IgD-negative memory B cell (primary cell): ENCODE results near the gene ABHD15. TPM values are rescaled to one million over a fixed set of nuclear protein-coding genes. Genes with fewer than 3 reads are reported as not detected.

Source experiments
- H3K27ac Mint-ChIP-seq, 3 donors: one replicate each; pipeline ENCODE4 v1.8.0; 2020 to 2022; ENCODE audit warnings: mild to moderate bottlenecking in 3 of 3, mixed read lengths in 3 of 3, moderate library complexity in 1 of 3
- H3K27me3 Mint-ChIP-seq: one replicate; pipeline ENCODE4 v1.8.0; 2021; ENCODE audit warnings: mixed read lengths
- H3K36me3 Mint-ChIP-seq: one replicate; pipeline ENCODE4 v1.8.0; 2020; ENCODE audit warnings: mild to moderate bottlenecking, mixed read lengths
- H3K4me1 Mint-ChIP-seq, 3 donors: one replicate each; pipeline ENCODE4 v1.8.0; 2020 to 2022; ENCODE audit warnings: mixed read lengths in 3 of 3, mild to moderate bottlenecking in 1 of 3
- H3K4me3 Mint-ChIP-seq, 4 donors: one replicate each; pipeline ENCODE4 v1.8.0; 2020 to 2022; ENCODE audit warnings: mild to moderate bottlenecking in 4 of 4, mixed read lengths in 4 of 4, moderate library complexity in 3 of 4
- H3K9me3 Mint-ChIP-seq, 3 donors: one replicate each; pipeline ENCODE4 v1.8.0; 2020 to 2021; ENCODE audit warnings: mixed read lengths in 3 of 3, mild to moderate bottlenecking in 1 of 3
- polyA plus RNA-seq: library from polyadenylated mRNA; unstranded; fragments of 300-500 nt; fragmentation: Illumina TruSeq; gene quantifications from one replicate; pipeline ENCODE4 v1.2.3, GENCODE V29; 2021

The ABHD15 gene, protein sequence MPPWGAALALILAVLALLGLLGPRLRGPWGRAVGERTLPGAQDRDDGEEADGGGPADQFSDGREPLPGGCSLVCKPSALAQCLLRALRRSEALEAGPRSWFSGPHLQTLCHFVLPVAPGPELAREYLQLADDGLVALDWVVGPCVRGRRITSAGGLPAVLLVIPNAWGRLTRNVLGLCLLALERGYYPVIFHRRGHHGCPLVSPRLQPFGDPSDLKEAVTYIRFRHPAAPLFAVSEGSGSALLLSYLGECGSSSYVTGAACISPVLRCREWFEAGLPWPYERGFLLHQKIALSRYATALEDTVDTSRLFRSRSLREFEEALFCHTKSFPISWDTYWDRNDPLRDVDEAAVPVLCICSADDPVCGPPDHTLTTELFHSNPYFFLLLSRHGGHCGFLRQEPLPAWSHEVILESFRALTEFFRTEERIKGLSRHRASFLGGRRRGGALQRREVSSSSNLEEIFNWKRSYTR
- 11.7 TPM for polyA plus RNA-seq

DNA sequence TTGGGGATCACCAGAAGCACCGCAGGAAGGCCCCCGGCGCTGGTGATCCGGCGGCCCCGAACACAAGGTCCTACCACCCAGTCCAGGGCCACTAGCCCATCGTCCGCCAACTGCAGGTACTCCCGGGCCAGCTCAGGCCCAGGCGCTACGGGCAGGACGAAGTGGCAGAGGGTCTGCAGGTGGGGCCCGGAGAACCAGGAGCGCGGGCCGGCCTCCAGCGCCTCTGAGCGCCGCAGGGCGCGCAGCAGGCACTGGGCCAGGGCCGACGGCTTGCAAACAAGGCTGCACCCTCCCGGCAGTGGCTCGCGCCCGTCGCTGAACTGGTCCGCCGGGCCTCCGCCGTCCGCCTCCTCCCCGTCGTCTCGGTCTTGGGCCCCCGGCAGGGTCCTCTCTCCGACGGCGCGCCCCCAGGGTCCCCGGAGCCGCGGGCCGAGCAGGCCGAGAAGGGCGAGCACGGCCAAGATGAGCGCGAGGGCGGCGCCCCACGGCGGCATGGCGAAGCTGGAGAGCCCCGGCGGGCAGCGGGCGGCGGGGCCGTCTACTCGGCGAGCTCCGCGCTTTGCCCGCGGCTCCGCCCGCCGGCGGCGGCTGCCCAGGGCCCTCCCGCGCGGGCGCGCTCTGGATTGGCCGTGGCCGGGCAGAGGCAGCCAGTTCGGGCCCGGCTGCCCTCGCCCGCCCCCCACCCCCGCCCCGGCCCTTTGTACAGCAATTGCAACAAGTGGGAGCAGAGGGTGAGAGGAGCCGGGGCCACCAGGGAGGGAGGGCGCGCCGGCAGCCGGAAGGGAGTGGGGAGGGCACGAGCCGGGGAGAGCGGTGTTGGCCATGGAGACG is at the start of gene ABHD15:
ABHD15 (minus strand) TSS at position 565 of the 831 bp plus-strand sequence; CDS start at position 494, 71 bp downstream.
- no peaks in the 10 kb centered on the region for H3K9me3 Mint-ChIP-seq
- H3K4me1 Mint-ChIP-seq, result peaks cover 24 to 36% (median 30%) of the 10 kb centered on the region in 3 donors
- peaks cover 3% of the 10 kb centered on the region for H3K36me3 Mint-ChIP-seq
- H3K4me3 Mint-ChIP-seq, result peak within 1 kb of the TSS; percentile 95 to 98 (median 97)
- H3K27ac Mint-ChIP-seq, result peak within 1 kb of the TSS; percentile 94 to 96 (median 96)
- H3K27me3 Mint-ChIP-seq, result no peaks in the 10 kb centered on the region

DNA sequence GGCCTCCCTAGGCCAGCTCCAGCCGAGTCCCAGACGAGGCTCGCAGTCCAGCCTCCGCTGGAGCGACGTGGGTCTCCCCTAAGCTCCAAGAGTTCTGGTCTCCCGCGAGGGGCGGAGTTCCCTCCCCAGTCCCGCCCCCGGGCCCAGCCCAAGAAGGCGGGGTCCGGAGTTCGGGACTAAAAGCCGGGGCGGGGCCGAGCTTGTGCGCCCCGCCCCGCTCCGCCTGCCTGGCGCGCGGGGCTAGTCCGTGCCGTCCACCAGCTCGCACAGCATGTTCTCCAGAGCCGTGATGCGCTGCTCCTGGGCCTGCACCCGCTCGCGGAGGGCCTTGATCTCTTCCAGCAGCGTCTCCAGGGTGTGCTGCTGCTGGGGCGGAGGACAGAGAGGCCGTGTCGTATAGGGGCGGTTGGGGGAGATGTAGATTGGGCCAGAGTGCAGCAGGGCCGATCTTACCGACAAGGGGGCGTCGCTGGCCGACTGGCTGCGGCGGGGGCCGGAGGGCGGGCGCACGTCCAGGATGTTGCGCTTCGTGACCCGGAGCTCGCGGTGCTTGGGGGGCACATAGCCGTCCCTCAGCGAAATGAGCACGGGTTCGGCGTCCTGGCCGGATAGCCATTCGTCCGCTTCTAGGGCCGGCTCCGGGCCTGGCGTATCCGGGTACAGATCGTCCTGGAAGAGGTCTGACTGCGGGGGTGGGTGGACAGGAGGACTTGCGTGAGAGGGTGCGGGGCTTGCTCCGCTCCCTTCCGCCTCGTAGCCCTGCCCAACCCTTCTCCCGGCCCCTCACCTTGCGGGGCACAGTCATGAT is 48.9 kb upstream of the ABHD15 start:
- Mint-ChIP-seq H3K27me3 (peaks cover 6% of the 10 kb centered on the region), H3K9me3 (no peaks in the 10 kb centered on the region), H3K4me1 (peaks cover 13 to 22% (median 14%) of the 10 kb centered on the region in 3 donors), H3K27ac (peak overlapping the region in 1 of 3 donors; percentile 14), H3K4me3 (peak overlapping the region; percentile 79 to 94 (median 87)), H3K36me3 (no peaks in the 10 kb centered on the region)

DNA sequence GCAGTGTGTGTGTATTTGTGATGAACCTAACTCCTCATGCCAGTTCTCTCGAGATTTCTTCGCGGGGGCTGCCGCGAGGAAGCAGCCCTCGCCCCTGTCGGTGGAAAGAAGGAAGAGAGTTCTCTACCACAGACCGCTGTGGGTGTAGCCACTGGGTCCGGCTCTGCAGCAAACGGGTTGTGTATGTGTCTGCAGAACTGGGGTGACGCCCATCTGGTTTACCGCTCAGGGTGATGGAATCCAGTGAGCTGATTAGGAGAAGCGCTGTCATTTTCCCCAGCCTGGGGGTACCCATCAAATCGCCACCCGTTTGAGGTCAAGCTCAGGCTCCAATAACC is 48.2 kb upstream of the ABHD15 start:
- Mint-ChIP-seq H3K9me3 (no peaks in the 10 kb centered on the region), H3K27me3 (peaks cover 6% of the 10 kb centered on the region), H3K27ac (peak overlapping the region in 1 of 3 donors; percentile 14), H3K4me1 (peaks cover 13 to 24% (median 14%) of the 10 kb centered on the region in 3 donors), H3K36me3 (no peaks in the 10 kb centered on the region), H3K4me3 (peak overlapping the region; percentile 79 to 94 (median 87))

DNA sequence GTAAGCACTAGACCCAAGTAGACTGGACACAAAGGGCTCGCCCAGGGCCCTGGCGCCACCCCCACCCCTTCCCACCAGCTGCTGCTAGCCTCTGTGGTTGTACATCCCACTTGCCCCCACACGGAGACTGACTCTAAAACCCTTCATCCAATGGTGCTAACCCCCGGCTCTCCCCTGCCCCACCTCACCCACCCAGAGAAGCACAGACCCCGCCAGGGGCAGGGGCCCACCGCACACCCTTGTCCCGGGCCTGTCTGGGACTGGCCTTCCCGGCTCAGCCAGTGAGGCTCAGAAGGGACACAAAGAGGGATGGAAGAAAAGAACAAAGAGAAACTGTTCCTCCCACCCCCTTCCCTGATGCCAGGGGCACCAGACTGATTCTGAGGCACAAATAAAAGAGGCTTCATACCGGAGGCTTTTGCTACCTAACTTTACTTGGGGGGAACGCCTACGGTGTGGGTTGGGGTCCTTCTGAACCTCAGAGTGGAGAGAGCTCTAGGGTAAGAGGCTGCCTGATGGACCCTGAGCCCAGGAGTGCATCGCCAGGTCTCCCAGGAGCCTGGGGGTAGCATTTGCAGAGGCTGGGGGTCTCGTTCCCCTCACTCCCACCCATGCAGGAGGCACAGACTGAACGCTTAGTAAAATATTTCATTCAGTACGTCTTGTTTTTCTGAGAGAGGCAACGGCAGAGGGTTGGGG is 47.7 kb upstream of the ABHD15 start:
- H3K4me3 Mint-ChIP-seq, result peak overlapping the region; percentile 79 to 94 (median 87)
- no peaks in the 10 kb centered on the region for H3K9me3 Mint-ChIP-seq
- peaks cover 6% of the 10 kb centered on the region for H3K27me3 Mint-ChIP-seq
- no peaks in the 10 kb centered on the region for H3K36me3 Mint-ChIP-seq
- peaks cover 13 to 24% (median 14%) of the 10 kb centered on the region in 3 donors for H3K4me1 Mint-ChIP-seq
- H3K27ac Mint-ChIP-seq, result peak overlapping the region in 1 of 3 donors; percentile 14

DNA sequence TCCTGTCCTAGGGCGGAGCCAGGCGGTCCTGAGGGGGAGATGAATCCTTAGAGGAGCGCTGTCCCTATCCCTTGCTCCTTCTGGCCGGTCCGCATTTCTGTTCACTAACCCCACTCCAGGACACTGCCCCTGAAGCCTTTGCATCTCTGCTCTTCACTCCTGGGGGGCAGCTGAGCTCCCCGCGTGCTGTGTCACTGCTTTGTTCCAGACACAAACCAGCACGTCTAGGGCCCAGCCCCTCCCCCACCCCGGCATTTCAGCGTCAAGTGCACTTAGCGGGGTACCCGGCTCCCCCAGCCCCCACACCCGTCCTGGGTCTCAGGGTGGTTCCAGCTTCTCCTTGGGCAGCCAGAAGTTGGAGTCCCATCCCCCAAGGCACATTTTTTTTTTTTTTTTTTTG is 47.0 kb upstream of the ABHD15 start:
- peaks cover 13 to 24% (median 14%) of the 10 kb centered on the region in 3 donors for H3K4me1 Mint-ChIP-seq
- H3K27ac Mint-ChIP-seq, result peak overlapping the region in 1 of 3 donors; percentile 14
- H3K36me3 Mint-ChIP-seq, result no peaks in the 10 kb centered on the region
- no peaks in the 10 kb centered on the region for H3K9me3 Mint-ChIP-seq
- H3K4me3 Mint-ChIP-seq, result peak overlapping the region in 2 of 4 donors; percentile 79 to 87
- H3K27me3 Mint-ChIP-seq, result peaks cover 6% of the 10 kb centered on the region

DNA sequence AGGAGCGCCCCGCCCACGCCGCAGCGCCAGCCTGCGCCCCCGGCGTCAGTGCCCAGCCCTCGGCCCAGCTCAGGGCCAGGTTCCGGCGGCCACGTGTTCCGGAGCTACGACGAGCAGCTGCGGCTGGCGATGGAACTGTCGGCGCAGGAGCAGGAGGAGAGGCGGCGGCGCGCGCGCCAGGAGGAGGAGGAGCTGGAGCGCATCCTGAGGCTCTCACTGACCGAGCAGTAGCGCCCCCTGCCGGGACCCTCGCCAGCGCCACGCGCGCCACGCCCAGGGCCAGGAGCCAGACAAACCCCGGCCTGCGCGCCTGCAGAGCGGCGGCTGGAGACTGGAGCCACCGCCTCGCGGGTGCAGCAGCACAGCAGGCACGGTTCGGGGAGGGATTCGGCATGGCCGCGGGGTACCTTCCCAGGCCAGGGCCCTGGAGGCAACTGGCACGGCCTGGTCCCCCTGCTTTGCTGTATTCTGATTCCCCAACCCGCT is 46.6 kb upstream of the ABHD15 start:
- Mint-ChIP-seq H3K36me3 (no peaks in the 10 kb centered on the region), H3K4me3 (peak overlapping the region in 3 of 4 donors; percentile 38 to 87 (median 79)), H3K27ac (peak overlapping the region in 1 of 3 donors; percentile 14), H3K4me1 (peaks cover 13 to 24% (median 14%) of the 10 kb centered on the region in 3 donors), H3K9me3 (no peaks in the 10 kb centered on the region), H3K27me3 (peaks cover 6% of the 10 kb centered on the region)

DNA sequence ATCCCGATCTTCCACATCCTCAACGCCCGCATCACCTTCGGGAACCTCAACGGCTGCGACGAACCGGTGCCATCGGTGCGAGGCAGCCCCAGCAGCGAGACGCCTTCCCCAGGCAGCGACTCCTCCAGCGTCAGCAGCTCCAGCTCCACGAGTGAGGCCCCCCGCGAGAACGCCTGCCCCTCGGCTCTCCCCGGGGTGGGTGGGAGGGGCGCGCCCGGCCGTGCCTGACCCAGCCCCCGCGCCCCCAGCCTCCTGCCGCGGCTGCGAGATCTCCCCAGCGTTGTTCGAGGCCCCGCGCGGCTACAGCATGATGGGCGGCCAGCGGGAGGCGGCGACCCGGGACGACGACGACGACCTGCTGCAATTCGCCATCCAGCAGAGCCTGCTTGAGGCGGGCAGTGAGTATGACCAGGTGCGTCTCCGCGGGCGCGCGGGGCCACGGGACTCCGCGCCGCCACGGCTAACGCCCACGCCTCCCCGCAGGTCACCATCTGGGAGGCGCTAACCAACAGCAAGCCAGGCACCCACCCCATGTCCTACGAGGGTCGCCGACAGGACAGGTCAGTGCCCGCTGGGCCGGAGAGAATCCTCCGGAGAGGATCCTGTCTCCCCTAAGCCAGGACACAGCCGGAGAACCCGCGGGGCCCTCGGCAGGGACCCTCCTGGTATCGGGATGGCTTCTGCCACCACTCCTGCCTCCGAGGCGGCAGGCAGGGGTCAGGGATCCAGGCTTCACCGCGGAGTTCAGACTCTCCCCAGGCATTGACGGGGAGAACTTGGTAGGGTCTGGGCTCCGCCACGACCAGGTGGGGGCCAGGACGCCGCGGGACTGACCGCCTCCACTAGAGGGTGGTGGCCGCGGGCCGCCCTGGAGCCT is 45.8 kb upstream of the ABHD15 start:
- no peaks in the 10 kb centered on the region for H3K9me3 Mint-ChIP-seq
- H3K27ac Mint-ChIP-seq, result no peak overlapping the region
- peak overlapping the region in 2 of 4 donors; percentile 50 to 63 for H3K4me3 Mint-ChIP-seq
- H3K4me1 Mint-ChIP-seq, result peaks cover 13 to 24% (median 14%) of the 10 kb centered on the region in 3 donors
- no peaks in the 10 kb centered on the region for H3K36me3 Mint-ChIP-seq
- peaks cover 6% of the 10 kb centered on the region for H3K27me3 Mint-ChIP-seq

DNA sequence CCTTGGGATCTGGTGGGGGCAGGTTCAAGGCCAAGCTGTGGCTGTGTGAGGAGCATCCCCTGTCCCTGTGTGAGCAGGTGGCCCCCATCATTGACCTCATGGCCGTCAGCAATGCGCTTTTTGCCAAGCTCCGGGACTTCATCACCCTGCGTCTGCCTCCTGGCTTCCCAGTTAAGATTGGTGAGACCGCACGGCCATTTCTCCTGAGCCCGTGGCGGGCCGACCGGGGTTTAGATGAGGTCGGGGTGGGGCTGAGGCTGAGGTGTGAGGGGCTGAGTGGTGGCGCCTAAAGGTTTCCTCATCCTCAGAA is 45.2 kb upstream of the ABHD15 start:
- Mint-ChIP-seq H3K27me3 (peaks cover 6% of the 10 kb centered on the region), H3K4me3 (peak overlapping the region in 2 of 4 donors; percentile 41 to 50), H3K27ac (no peak overlapping the region), H3K9me3 (no peaks in the 10 kb centered on the region), H3K4me1 (peaks cover 9 to 20% (median 13%) of the 10 kb centered on the region in 3 donors), H3K36me3 (no peaks in the 10 kb centered on the region)

DNA sequence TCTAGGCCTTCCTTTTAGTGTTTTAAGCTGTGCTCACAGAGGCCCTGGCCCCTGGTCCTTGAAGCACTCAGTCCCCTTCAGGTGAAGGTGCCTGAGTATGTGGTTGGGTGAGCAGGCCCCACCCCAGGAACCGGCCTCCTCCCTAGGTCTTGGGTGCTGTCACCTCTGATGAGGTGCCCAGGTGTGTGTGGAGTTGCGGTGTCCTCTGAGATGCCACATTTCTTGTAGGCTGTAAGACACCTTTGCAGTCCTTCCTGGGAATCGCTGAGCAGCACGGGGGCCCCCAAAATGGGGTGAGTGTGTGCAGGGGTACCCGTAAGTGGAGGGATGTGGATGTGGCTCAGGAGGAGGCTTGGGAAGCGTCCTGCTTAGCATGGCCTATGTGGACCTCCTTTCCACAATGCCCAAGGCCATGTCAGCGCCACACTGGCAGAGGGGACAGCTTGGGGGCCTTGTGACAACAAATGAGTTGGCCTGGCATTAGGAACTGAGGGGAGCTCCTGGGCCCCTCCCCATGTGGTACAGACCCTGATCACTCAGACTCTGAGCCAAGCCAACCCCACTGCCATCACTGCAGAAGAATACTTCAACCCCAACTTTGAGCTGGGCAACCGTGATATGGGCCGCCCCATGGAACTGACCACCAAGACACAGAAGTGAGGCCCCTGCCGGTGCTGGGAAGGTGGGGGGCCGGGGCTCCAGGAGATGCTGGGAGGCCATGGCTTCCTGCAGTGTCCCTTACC is 44.7 kb upstream of the ABHD15 start:
- Mint-ChIP-seq H3K36me3 (no peaks in the 10 kb centered on the region), H3K27me3 (peaks cover 4% of the 10 kb centered on the region), H3K4me1 (peaks cover 5 to 16% (median 10%) of the 10 kb centered on the region in 3 donors), H3K4me3 (peak overlapping the region in 1 of 4 donors; percentile 32), H3K27ac (no peak overlapping the region), H3K9me3 (no peaks in the 10 kb centered on the region)

DNA sequence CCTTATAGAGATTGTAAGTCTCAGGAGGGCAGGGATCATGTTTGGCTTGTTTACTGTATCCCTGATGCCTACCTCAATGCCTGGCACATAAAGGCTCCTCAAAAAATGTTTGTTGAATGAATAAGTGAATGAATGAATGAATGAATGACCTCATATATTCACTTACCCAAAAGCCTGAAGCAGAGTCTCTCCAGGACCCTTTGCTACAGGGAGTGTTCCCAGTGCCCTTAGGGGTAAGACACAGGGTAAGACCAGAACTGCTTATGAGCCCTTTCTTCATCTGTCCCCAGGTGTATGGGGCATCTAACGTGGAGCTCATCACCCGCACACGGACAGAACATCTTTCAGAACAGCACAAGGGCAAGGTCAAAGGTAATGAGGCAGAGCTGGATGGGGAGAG is 43.6 kb upstream of the ABHD15 start:
- no peaks in the 10 kb centered on the region for H3K36me3 Mint-ChIP-seq
- H3K27ac Mint-ChIP-seq, result no peak overlapping the region
- no peaks in the 10 kb centered on the region for H3K9me3 Mint-ChIP-seq
- H3K4me1 Mint-ChIP-seq, result peaks cover 3 to 11% (median 7%) of the 10 kb centered on the region in 3 donors
- H3K4me3 Mint-ChIP-seq, result peak overlapping the region in 1 of 4 donors; percentile 34
- no peaks in the 10 kb centered on the region for H3K27me3 Mint-ChIP-seq

DNA sequence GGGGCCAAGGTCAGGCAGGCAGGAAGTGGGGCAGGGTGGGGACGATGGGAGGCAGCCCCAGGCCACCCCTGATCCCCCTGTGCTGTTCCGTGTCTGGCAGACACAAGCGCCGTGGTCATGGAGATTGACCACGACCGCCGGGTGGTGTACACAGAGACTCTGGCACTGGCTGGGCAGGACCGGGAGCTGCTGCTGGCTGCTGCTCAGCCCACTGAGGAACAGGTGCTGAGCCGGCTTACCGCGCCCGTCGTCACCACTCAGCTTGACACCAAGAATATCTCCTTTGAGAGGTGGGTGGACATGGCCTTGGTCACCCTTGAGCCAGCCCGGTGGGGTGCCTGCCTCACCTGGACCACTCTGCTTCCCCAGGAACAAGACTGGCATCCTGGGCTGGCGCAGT is 42.1 kb upstream of the ABHD15 start:
- Mint-ChIP-seq H3K27me3 (no peaks in the 10 kb centered on the region), H3K9me3 (no peaks in the 10 kb centered on the region), H3K27ac (no peak overlapping the region), H3K4me1 (peaks cover 2 to 5% (median 3%) of the 10 kb centered on the region in 3 donors), H3K36me3 (no peaks in the 10 kb centered on the region), H3K4me3 (no peak overlapping the region)

DNA sequence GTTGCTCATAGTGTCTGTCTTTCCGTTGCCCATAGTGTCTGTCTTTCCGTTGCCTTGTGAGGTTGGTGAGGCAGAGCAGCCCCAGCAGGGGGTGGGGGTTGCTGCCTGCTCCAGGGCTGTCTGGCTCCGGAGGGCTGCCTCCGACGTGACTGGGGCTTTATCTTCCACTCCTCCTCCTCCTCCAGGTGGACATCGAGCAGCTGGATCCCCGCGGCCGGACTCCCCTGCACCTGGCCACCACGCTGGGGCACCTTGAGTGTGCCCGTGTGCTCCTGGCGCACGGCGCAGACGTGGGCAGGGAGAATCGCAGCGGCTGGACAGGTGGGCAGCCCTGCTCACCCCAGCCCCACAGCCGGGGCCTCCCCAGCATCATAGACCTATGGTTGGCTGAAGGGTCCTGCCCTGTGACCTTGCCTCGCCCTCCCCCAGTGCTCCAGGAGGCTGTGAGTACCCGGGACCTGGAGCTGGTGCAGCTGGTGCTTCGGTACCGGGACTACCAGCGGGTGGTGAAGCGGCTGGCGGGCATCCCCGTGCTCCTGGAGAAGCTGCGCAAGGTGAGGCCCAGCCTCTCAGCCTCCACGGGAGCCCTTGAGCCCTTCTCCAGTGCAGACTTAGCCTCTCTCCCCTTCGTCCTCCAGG is 40.8 kb upstream of the ABHD15 start:
- Mint-ChIP-seq H3K36me3 (no peaks in the 10 kb centered on the region), H3K27me3 (no peaks in the 10 kb centered on the region), H3K4me1 (peaks cover 0 to 5% (median 0%) of the 10 kb centered on the region in 3 donors), H3K4me3 (no peak overlapping the region), H3K9me3 (no peaks in the 10 kb centered on the region), H3K27ac (no peak overlapping the region)
